Activated CD8-positive, alpha-beta memory T cell treated with anti-CD3 and anti-CD28 coated beads, Interleukin-2, amount 50 U/mL, for 4 hours (primary cell): Measurements from ENCODE around the gene OS9.

ENCODE experiments used
- DNase-seq: peaks from one replicate; pipeline ENCODE4 v3.0.0-alpha.2; 2020

OS9 gene

GRCh38 chr12:57737467-57738460, 43.8 kb downstream of the OS9 start:
- no peak for DNase-seq

- DNase-seq, result no peak
These were observed 44.8 kb downstream of the OS9 start, which contains the start of gene AGAP2 for GRCh38 chr12:57738661-57739237. TSS of gene AGAP2 (minus strand) at chr12:57738742. CDS start at chr12:57738246, 496 bp downstream.

- DNase-seq, result no peak
These were observed 45.5 kb downstream of the OS9 start for GRCh38 chr12:57739387-57739786.

- no peak for DNase-seq
These were observed 46.1 kb downstream of the OS9 start for GRCh38 chr12:57739914-57740538.

- peak; percentile 72 for DNase-seq
These were observed 46.9 kb downstream of the OS9 start for GRCh38 chr12:57740656-57741412.

- no peak for DNase-seq
These were observed 47.5 kb downstream of the OS9 start for GRCh38 chr12:57741413-57741789.

- peak; percentile 74 for DNase-seq
These were observed 48.2 kb downstream of the OS9 start for GRCh38 chr12:57741844-57742738.

GRCh38 chr12:57743769-57744168, 49.8 kb downstream of the OS9 start:
- no peak for DNase-seq

- DNase-seq, result peak; percentile 64
These were observed 50.4 kb downstream of the OS9 start for GRCh38 chr12:57744194-57744776.

GRCh38 chr12:57744777-57745484, 51.0 kb downstream of the OS9 start, which contains the start of gene TSPAN31:
TSS of gene TSPAN31 (plus strand) at chr12:57745039. CDS start at chr12:57745155, 116 bp downstream.
- peak; percentile 94 for DNase-seq

- no peak for DNase-seq
These were observed 51.6 kb downstream of the OS9 start for GRCh38 chr12:57745485-57745881.

GRCh38 chr12:57746025-57746424, 52.1 kb downstream of the OS9 start:
- no peak for DNase-seq

- DNase-seq, result no peak
These were observed 55.1 kb downstream of the OS9 start for GRCh38 chr12:57749061-57749460.

- DNase-seq, result no peak
These were observed 56.9 kb downstream of the OS9 start for GRCh38 chr12:57750561-57751431.

GRCh38 chr12:57751432-57751787, 57.5 kb downstream of the OS9 start:
- no peak for DNase-seq

- peak; percentile 97 for DNase-seq
These were observed 58.1 kb downstream of the OS9 start, which contains the start of gene CDK4 for GRCh38 chr12:57751788-57752667. TSS of gene CDK4 (minus strand) at chr12:57752310. CDS start at chr12:57751717, 593 bp downstream.

- no peak for DNase-seq
These were observed 58.7 kb downstream of the OS9 start for GRCh38 chr12:57752668-57753000.

GRCh38 chr12:57753756-57754337, 59.9 kb downstream of the OS9 start:
- no peak for DNase-seq
